ENCODE measurements around the gene ORAI1.
A peak's percentile ranks its signal among the peaks of the same experiment; 100 is the strongest.

Gene ORAI1

DNA sequence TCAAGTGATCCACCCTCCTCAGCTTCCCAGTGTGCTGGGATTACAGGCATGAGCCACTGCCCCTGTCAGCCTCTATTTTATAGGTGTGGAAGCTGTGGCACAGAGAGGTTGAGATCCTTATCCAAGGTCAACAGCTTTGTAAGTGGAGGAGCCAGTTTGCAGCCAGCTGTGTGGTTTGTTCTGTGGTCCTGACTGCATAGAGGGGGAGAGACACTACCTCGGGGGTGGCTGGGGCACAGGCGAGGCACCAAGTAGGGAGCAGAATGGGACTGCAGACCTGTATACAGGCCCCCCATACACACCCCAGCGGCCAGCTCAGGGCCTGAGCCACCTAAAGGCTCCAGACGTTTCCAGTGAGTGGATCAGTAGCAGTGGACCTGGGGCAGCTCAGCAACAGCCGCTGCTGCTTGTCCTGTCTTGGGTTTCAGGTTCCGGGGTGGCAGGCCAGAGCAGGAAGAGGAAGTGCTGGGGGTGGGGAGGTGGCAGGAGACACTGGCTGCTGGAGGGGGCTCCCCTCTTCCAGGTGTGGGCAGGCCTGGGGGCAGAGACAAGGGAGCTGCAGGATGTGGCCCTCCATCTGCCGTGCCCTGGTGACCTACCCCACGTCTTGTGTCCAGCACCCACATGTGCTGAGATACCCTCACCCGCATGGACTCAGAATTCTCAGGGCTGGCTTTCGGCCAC is 11.0 kb downstream of the ORAI1 start:
- TF ChIP-seq, protein P1, sequence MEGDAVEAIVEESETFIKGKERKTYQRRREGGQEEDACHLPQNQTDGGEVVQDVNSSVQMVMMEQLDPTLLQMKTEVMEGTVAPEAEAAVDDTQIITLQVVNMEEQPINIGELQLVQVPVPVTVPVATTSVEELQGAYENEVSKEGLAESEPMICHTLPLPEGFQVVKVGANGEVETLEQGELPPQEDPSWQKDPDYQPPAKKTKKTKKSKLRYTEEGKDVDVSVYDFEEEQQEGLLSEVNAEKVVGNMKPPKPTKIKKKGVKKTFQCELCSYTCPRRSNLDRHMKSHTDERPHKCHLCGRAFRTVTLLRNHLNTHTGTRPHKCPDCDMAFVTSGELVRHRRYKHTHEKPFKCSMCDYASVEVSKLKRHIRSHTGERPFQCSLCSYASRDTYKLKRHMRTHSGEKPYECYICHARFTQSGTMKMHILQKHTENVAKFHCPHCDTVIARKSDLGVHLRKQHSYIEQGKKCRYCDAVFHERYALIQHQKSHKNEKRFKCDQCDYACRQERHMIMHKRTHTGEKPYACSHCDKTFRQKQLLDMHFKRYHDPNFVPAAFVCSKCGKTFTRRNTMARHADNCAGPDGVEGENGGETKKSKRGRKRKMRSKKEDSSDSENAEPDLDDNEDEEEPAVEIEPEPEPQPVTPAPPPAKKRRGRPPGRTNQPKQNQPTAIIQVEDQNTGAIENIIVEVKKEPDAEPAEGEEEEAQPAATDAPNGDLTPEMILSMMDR (IDR thresholded peaks at IDR 0.05; ENCODE audit: borderline replicate concordance, insufficient read depth, low read depth, low read length): no peak
- peak overlapping the region; percentile 2 for H3K4me3 ChIP-seq (ENCODE audit: low read depth, low read length)

DNA sequence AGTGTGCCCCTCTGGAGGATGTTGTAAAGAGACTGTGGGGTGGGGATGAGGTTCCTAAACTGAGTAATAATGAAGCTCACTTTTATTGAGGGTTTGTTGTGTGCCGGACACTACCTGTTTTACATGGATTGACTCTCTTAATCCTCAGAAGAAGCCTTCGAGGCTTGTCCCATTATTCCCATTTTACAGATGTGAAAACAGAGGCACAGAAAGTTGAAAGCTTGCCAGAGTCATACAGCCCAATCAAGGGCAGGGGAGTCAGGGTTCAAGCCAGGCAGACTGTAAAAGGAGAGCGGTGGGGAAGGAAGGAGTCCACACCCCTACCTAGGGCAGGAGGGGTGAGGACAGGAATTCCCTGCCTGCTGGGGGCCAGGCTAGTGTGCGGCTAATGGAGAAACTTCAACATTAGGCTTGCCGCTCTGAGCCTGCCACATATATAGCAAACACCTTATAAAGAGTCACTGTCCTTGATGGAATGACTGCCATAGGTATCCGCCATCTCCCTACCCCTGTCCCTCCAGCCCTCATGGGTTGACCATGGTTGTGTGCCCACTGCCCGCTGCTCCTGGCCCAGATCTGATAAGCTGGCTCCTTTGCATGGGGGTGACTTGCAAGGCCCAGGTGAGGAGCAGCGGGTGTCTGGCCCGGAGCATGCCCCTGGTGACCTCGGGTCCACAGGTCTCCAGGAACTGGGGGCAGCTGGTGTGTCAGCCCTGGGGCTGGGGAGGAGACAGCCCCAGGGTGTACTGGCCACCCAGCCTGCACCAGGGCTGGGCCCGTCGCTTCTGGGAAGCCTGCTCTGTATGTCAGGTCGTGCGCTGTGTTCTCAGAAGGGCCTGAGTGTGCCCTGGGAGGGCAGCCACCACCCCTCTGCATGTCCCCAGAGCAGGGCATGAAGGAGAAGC is 12.2 kb downstream of the ORAI1 start:
- TF ChIP-seq, protein P1 (IDR thresholded peaks at IDR 0.05; ENCODE audit: borderline replicate concordance, insufficient read depth, low read depth, low read length): no peak
- H3K4me3 ChIP-seq (ENCODE audit: low read depth, low read length): no peak overlapping the region

DNA sequence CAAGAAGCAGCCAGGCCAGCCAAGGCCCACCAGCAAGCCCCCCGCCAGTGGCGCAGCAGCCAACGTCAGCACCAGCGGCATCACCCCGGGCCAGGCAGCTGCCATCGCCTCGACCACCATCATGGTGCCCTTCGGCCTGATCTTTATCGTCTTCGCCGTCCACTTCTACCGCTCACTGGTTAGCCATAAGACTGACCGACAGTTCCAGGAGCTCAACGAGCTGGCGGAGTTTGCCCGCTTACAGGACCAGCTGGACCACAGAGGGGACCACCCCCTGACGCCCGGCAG is 15.0 kb downstream of the ORAI1 start:
- TF ChIP-seq, protein P1 (IDR thresholded peaks at IDR 0.05; ENCODE audit: borderline replicate concordance, insufficient read depth, low read depth, low read length): no peak
- H3K4me3 ChIP-seq (ENCODE audit: low read depth, low read length): no peak overlapping the region

DNA sequence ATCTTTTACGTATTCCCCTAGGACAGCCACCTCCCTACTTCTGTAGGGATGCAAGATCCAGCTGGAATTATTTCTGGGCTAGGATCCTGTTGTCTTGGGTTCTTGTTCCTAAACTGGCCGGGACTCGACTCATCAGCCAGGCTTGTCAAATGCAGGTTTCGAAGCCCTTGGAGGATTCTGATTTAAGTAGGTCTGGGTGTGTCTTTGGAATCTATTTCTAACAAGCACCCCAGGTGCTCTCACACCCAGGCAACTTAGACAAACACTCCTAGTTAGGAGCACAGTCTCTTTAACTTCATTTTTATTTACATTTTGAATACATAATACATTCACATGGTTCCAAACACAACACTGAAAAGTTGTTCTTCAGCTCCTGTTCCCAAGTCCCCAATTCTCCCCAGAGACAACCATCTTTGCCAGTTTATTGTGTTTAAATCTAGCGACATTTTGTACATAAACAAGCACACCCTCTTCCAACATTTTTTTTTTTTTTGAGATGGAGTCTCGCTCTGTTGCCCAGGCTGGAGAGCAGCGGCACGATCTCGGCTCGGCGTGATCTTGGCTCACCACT is 22.2 kb downstream of the ORAI1 start:
- TF ChIP-seq, protein P1 (IDR thresholded peaks at IDR 0.05; ENCODE audit: borderline replicate concordance, insufficient read depth, low read depth, low read length): no peak
- H3K4me3 ChIP-seq (ENCODE audit: low read depth, low read length): no peak overlapping the region

DNA sequence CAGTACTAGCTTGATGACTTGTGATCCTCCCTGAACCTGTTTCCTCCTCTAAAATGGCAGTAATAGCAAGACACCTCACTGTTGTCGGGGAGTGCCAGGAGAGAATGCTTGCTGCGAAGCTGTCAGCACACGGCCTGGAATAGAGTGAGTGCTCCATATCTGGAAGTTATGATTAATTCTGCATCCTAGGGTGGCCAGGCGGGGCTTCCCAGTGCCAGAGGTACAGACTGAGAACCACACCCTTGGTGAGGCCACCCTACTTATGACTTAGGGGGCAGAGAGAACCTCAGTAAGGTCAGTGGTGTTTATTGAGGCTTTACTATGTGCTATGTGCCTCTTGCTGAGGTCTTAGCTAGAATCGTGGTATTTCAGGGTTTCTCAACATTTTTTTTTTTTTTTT is 23.0 kb downstream of the ORAI1 start:
- H3K4me3 ChIP-seq (ENCODE audit: low read depth, low read length): no peak overlapping the region
- TF ChIP-seq, protein P1 (IDR thresholded peaks at IDR 0.05; ENCODE audit: borderline replicate concordance, insufficient read depth, low read depth, low read length): no peak

DNA sequence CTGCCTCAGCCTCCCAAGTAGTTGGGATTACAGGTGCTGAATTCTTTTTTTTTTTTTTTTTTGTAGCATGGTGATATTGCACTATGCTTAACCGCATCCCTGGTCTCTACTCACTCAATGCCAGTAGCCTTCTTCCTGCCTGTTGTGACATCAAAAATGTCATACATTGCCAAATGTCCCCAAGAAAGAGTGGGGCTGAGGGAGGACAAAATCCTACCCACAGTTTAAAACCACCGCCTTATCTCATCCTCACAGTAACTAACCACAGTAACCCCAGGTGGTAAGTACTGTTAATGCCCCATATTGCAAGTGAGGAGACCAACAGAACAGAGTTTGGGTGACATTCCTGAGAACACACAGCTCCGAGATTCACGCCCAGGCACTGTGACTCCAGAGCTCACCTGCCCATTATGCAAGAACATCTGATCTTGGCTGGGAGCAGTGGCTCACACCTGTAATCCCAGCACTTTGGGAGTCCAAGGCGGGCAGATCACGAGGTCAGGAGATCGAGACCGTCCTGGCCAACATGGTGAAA is 23.6 kb downstream of the ORAI1 start:
- no peak overlapping the region for H3K4me3 ChIP-seq (ENCODE audit: low read depth, low read length)
- TF ChIP-seq, protein P1 (IDR thresholded peaks at IDR 0.05; ENCODE audit: borderline replicate concordance, insufficient read depth, low read depth, low read length): no peak

Measured in GM12875 (cell line).